ENCODE data around the gene RRBP1.

- TF ChIP-seq CTCF (IDR thresholded peaks at IDR 0.05; ENCODE audit: low read length) (peak; percentile 11; the same call in 1 of the 2 replicates), EZH2 (optimal IDR thresholded peaks at IDR 0.05; ENCODE audit: low read depth, low read length) (no peak)
Measured at GRCh38 chr20:17659801-17660200, 22.2 kb downstream of the RRBP1 start.
